ENCODE results near the gene POP7. TPM values are rescaled to one million over a fixed set of nuclear protein-coding genes. Genes with fewer than 3 reads are reported as not detected.

The POP7 gene
- total RNA-seq, 4 donors from 2014 or later = 23.9 to 38.1 (median 29.7) TPM

Other genes with a start within 250 kb of the POP7 start
- gene SPACDR, start 241.9 kb upstream of the POP7 start, total RNA-seq = not detected
- gene TSC22D4, start 226.9 kb upstream of the POP7 start, total RNA-seq = 10 to 100 TPM; 28.9 to 51.2 (median 40.6) TPM
- gene NYAP1, start 222.2 kb upstream of the POP7 start, total RNA-seq = 1 to 10 TPM in 1 of 4 donors, under 1 TPM in 2, not detected in 1; 0.38 to 2.5 (median 0.40) TPM
- 10 to 100 TPM; 38.4 to 63.6 (median 49.9) TPM for gene AGFG2, start 166.9 kb upstream of the POP7 start, total RNA-seq
- 10 to 100 TPM in 3 of 4 donors, 1 to 10 TPM in 1; 2.5 to 18.2 (median 13.4) TPM for gene SAP25, start 132.2 kb upstream of the POP7 start, total RNA-seq
- gene LRCH4, start 120.0 kb upstream of the POP7 start, total RNA-seq = 100 to 1,000 TPM in 3 of 4 donors, 10 to 100 TPM in 1; 76.7 to 232 (median 156) TPM
- gene FBXO24, start 119.8 kb upstream of the POP7 start, total RNA-seq = 1 to 10 TPM in 2 of 4 donors, not detected in 2; 1.1 to 2.8 TPM
- gene PCOLCE, start 103.8 kb upstream of the POP7 start, total RNA-seq = 10 to 100 TPM in 2 of 4 donors, 1 to 10 TPM in 2; 1.8 to 53.6 (median 9.8) TPM
- 10 to 100 TPM in 1 of 4 donors, 1 to 10 TPM in 3; 5.0 to 14.2 (median 7.3) TPM for gene MOSPD3, start 93.6 kb upstream of the POP7 start, total RNA-seq
- gene TFR2, start 64.6 kb upstream of the POP7 start, total RNA-seq = 1 to 10 TPM in 2 of 4 donors, not detected in 2; 1.6 to 2.5 TPM
- not detected for gene ACTL6B, start 49.7 kb upstream of the POP7 start, total RNA-seq
- 100 to 1,000 TPM; 123 to 236 (median 172) TPM for gene GNB2, start 32.4 kb upstream of the POP7 start, total RNA-seq
- gene GIGYF1, start 11.9 kb upstream of the POP7 start, total RNA-seq = 100 to 1,000 TPM in 1 of 4 donors, 10 to 100 TPM in 3; 41.3 to 126 (median 72.9) TPM
- gene EPO, start 14.3 kb downstream of the POP7 start, total RNA-seq = not detected
- gene ZAN, start 27.5 kb downstream of the POP7 start, total RNA-seq = not detected
- 10 to 100 TPM; 10.3 to 48.7 (median 31.7) TPM for gene EPHB4, start 121.4 kb downstream of the POP7 start, total RNA-seq
- 10 to 100 TPM; 24.8 to 51.1 (median 28.2) TPM for gene SLC12A9, start 146.6 kb downstream of the POP7 start, total RNA-seq
- 10 to 100 TPM in 3 of 4 donors, 1 to 10 TPM in 1; 8.8 to 22.3 (median 15.4) TPM for gene TRIP6, start 161.3 kb downstream of the POP7 start, total RNA-seq
- gene SRRT, start 169.0 kb downstream of the POP7 start, total RNA-seq = 100 to 1,000 TPM in 2 of 4 donors, 10 to 100 TPM in 2; 60.9 to 272 (median 113) TPM
- 1 to 10 TPM; 4.1 to 7.0 (median 5.2) TPM for gene UFSP1, start 183.6 kb downstream of the POP7 start, total RNA-seq
- 10 to 100 TPM in 3 of 4 donors, 1 to 10 TPM in 1; 3.3 to 35.4 (median 25.3) TPM for gene ACHE, start 189.8 kb downstream of the POP7 start, total RNA-seq
- 100 to 1,000 TPM in 3 of 4 donors, 10 to 100 TPM in 1; 85.8 to 694 (median 395) TPM for gene MUC3A, start 243.4 kb downstream of the POP7 start, total RNA-seq

Data from Peyer's patch (tissue), 4 donors.